Activated T-cell treated with anti-CD3 and anti-CD28 coated beads, Interleukin-2, amount 50 U/mL, for 24 hours (primary cell): Measurements from ENCODE around the gene BARD1.

ENCODE experiments used
- DNase-seq: peaks from one replicate; pipeline ENCODE4 v3.0.0-alpha.2; 2020
- H3K27ac Mint-ChIP-seq: 2 replicates; pipeline ENCODE4 v1.8.0; 2020; ENCODE audit warnings: mild to moderate bottlenecking, mixed read lengths
- H3K27me3 Mint-ChIP-seq: 2 replicates; pipeline ENCODE4 v1.8.0; 2020; ENCODE audit warnings: mixed read lengths
- H3K36me3 Mint-ChIP-seq: 2 replicates; pipeline ENCODE4 v1.8.0; 2020; ENCODE audit warnings: low read depth, mixed read lengths
- H3K4me1 Mint-ChIP-seq: 2 replicates; pipeline ENCODE4 v1.8.0; 2020; ENCODE audit warnings: low read depth, mixed read lengths
- H3K4me3 Mint-ChIP-seq: 2 replicates; pipeline ENCODE4 v1.8.0; 2020; ENCODE audit warnings: mild to moderate bottlenecking, moderate library complexity, mixed read lengths
- H3K9me3 Mint-ChIP-seq: 2 replicates; pipeline ENCODE4 v1.8.0; 2020; ENCODE audit warnings: mixed read lengths

BARD1 gene

GRCh38 chr2:214808981-214809750, at the start of gene BARD1:
Gene BARD1, minus strand, starts transcription at chr2:214809683. Its CDS starts 114 bp downstream, at chr2:214809569.
- Mint-ChIP-seq H3K36me3 (peaks cover 45% of the 10 kb centered on the region), H3K4me3 (peak within 1 kb of the TSS; percentile 96), H3K27ac (peak within 1 kb of the TSS; percentile 97), H3K9me3 (no peaks in the 10 kb centered on the region), H3K27me3 (peaks cover 5% of the 10 kb centered on the region), H3K4me1 (peaks cover 36% of the 10 kb centered on the region)
- no peak for DNase-seq

GRCh38 chr2:214856137-214856536, 46.7 kb upstream of the BARD1 start:
- H3K4me1 Mint-ChIP-seq, result no peaks in the 10 kb centered on the region
- H3K36me3 Mint-ChIP-seq, result no peaks in the 10 kb centered on the region
- no peak overlapping the region for H3K27ac Mint-ChIP-seq
- no peak overlapping the region for H3K4me3 Mint-ChIP-seq
- H3K9me3 Mint-ChIP-seq, result no peaks in the 10 kb centered on the region
- DNase-seq, result no peak
- no peaks in the 10 kb centered on the region for H3K27me3 Mint-ChIP-seq

- no peak overlapping the region for H3K4me3 Mint-ChIP-seq
- no peaks in the 10 kb centered on the region for H3K9me3 Mint-ChIP-seq
- no peaks in the 10 kb centered on the region for H3K27me3 Mint-ChIP-seq
- no peak overlapping the region for H3K27ac Mint-ChIP-seq
- H3K36me3 Mint-ChIP-seq, result no peaks in the 10 kb centered on the region
- H3K4me1 Mint-ChIP-seq, result no peaks in the 10 kb centered on the region
- no peak for DNase-seq
These were observed 44.4 kb upstream of the BARD1 start for GRCh38 chr2:214853906-214854305.

- no peaks in the 10 kb centered on the region for H3K27me3 Mint-ChIP-seq
- DNase-seq, result no peak
- H3K4me1 Mint-ChIP-seq, result no peaks in the 10 kb centered on the region
- no peak overlapping the region for H3K27ac Mint-ChIP-seq
- no peak overlapping the region for H3K4me3 Mint-ChIP-seq
- H3K9me3 Mint-ChIP-seq, result no peaks in the 10 kb centered on the region
- H3K36me3 Mint-ChIP-seq, result no peaks in the 10 kb centered on the region
These were observed 34.3 kb upstream of the BARD1 start for GRCh38 chr2:214843823-214844222.

GRCh38 chr2:214839464-214839863, 30.0 kb upstream of the BARD1 start:
- H3K4me1 Mint-ChIP-seq, result no peaks in the 10 kb centered on the region
- H3K4me3 Mint-ChIP-seq, result no peak overlapping the region
- H3K27me3 Mint-ChIP-seq, result no peaks in the 10 kb centered on the region

GRCh38 chr2:214837466-214837865, 28.0 kb upstream of the BARD1 start:
- Mint-ChIP-seq H3K4me3 (no peak overlapping the region), H3K27ac (no peak overlapping the region)

More at GRCh38 chr2:214839464-214839863, 30.0 kb upstream of the BARD1 start:
- DNase-seq, result no peak
- H3K36me3 Mint-ChIP-seq, result no peaks in the 10 kb centered on the region
- no peak overlapping the region for H3K27ac Mint-ChIP-seq
- no peaks in the 10 kb centered on the region for H3K9me3 Mint-ChIP-seq

GRCh38 chr2:214836568-214836967, 27.1 kb upstream of the BARD1 start:
- H3K9me3 Mint-ChIP-seq, result no peaks in the 10 kb centered on the region
- no peaks in the 10 kb centered on the region for H3K4me1 Mint-ChIP-seq
- H3K36me3 Mint-ChIP-seq, result no peaks in the 10 kb centered on the region
- no peak for DNase-seq
- H3K27me3 Mint-ChIP-seq, result no peaks in the 10 kb centered on the region
- no peak overlapping the region for H3K27ac Mint-ChIP-seq
- no peak overlapping the region for H3K4me3 Mint-ChIP-seq

More at GRCh38 chr2:214837466-214837865, 28.0 kb upstream of the BARD1 start:
- Mint-ChIP-seq H3K4me1 (no peaks in the 10 kb centered on the region), H3K27me3 (no peaks in the 10 kb centered on the region), H3K36me3 (no peaks in the 10 kb centered on the region), H3K9me3 (no peaks in the 10 kb centered on the region)
- no peak for DNase-seq

- H3K4me3 Mint-ChIP-seq, result no peak overlapping the region
- H3K9me3 Mint-ChIP-seq, result no peaks in the 10 kb centered on the region
- DNase-seq, result no peak
- no peaks in the 10 kb centered on the region for H3K36me3 Mint-ChIP-seq
- H3K27ac Mint-ChIP-seq, result no peak overlapping the region
- H3K4me1 Mint-ChIP-seq, result no peaks in the 10 kb centered on the region
- H3K27me3 Mint-ChIP-seq, result no peaks in the 10 kb centered on the region
These were observed 21.4 kb upstream of the BARD1 start for GRCh38 chr2:214830794-214831346.

- peaks cover under 1% of the 10 kb centered on the region for H3K4me1 Mint-ChIP-seq
- H3K27me3 Mint-ChIP-seq, result peaks cover 16% of the 10 kb centered on the region
- no peaks in the 10 kb centered on the region for H3K36me3 Mint-ChIP-seq
- no peak overlapping the region for H3K27ac Mint-ChIP-seq
- no peak for DNase-seq
- H3K4me3 Mint-ChIP-seq, result no peak overlapping the region
- no peaks in the 10 kb centered on the region for H3K9me3 Mint-ChIP-seq
These were observed 6.6 kb upstream of the BARD1 start for GRCh38 chr2:214816008-214816533.

- Mint-ChIP-seq H3K4me3 (peak overlapping the region; percentile 96), H3K27ac (peak overlapping the region; percentile 1), H3K9me3 (no peaks in the 10 kb centered on the region), H3K36me3 (peaks cover 32% of the 10 kb centered on the region), H3K4me1 (peaks cover 27% of the 10 kb centered on the region), H3K27me3 (peaks cover 9% of the 10 kb centered on the region)
- no peak for DNase-seq
These were observed 1.2 kb upstream of the BARD1 start for GRCh38 chr2:214810671-214811070.

GRCh38 chr2:214809751-214810564, 475 bp upstream of the BARD1 start:
- H3K27ac Mint-ChIP-seq, result peak overlapping the region; percentile 97
- DNase-seq, result peak; percentile 100
- peaks cover 38% of the 10 kb centered on the region for H3K36me3 Mint-ChIP-seq
- peaks cover 9% of the 10 kb centered on the region for H3K27me3 Mint-ChIP-seq
- peaks cover 33% of the 10 kb centered on the region for H3K4me1 Mint-ChIP-seq
- no peaks in the 10 kb centered on the region for H3K9me3 Mint-ChIP-seq
- peak overlapping the region; percentile 96 for H3K4me3 Mint-ChIP-seq

GRCh38 chr2:214807653-214808052, 1.8 kb downstream of the BARD1 start:
- peak overlapping the region; percentile 96 for H3K4me3 Mint-ChIP-seq
- peak overlapping the region; percentile 72 for H3K27ac Mint-ChIP-seq
- peaks cover 3% of the 10 kb centered on the region for H3K27me3 Mint-ChIP-seq
- H3K4me1 Mint-ChIP-seq, result peaks cover 36% of the 10 kb centered on the region
- no peak for DNase-seq
- H3K9me3 Mint-ChIP-seq, result no peaks in the 10 kb centered on the region
- peaks cover 52% of the 10 kb centered on the region for H3K36me3 Mint-ChIP-seq

- no peak overlapping the region for H3K27ac Mint-ChIP-seq
- H3K27me3 Mint-ChIP-seq, result no peaks in the 10 kb centered on the region
- H3K4me3 Mint-ChIP-seq, result no peak overlapping the region
- H3K9me3 Mint-ChIP-seq, result no peaks in the 10 kb centered on the region
- peaks cover 44% of the 10 kb centered on the region for H3K4me1 Mint-ChIP-seq
- no peak for DNase-seq
- peaks cover 44% of the 10 kb centered on the region for H3K36me3 Mint-ChIP-seq
These were observed 7.6 kb downstream of the BARD1 start for GRCh38 chr2:214801768-214802397.

- Mint-ChIP-seq H3K9me3 (no peaks in the 10 kb centered on the region), H3K4me3 (no peak overlapping the region), H3K27me3 (no peaks in the 10 kb centered on the region), H3K27ac (no peak overlapping the region), H3K36me3 (peaks cover 48% of the 10 kb centered on the region), H3K4me1 (peaks cover 44% of the 10 kb centered on the region)
- DNase-seq, result no peak
These were observed 8.4 kb downstream of the BARD1 start for GRCh38 chr2:214801068-214801467.
